RWPE2 (cell line): ENCODE results near the gene ZNF71.

Experiments
- ATAC-seq: fragments of 200-7000 bp; cut with Tn5 transposase; 3 replicates; pipeline ENCODE4 v1.9.1; 2021; ENCODE audit warnings: low read depth
- DNase-seq: peaks from one replicate; pipeline ENCODE4 v3.0.0-alpha.2; 2020; ENCODE audit warnings: low spot score
- H3K27ac ChIP-seq: fragments of 450-650 bp; 2 replicates; pipeline ENCODE4 v1.5.1; 2017; ENCODE audit warnings: mild to moderate bottlenecking; ENCODE audit not compliant: poor library complexity, severe bottlenecking
- H3K27me3 ChIP-seq: fragments of 250-450 bp; sonication (Bioruptor Pico); 2 replicates; pipeline ENCODE4 v1.5.1; 2021; ENCODE audit warnings: mild to moderate bottlenecking, moderate library complexity; ENCODE audit not compliant: insufficient read depth, poor library complexity, severe bottlenecking
- H3K36me3 ChIP-seq: fragments of 250-450 bp; sonication (Bioruptor Pico); 2 replicates; pipeline ENCODE4 v1.5.1; 2020; ENCODE audit warnings: low read depth, mild to moderate bottlenecking, moderate library complexity
- H3K4me1 ChIP-seq: fragments of 250-450 bp; sonication (Bioruptor Pico); 2 replicates; pipeline ENCODE4 v1.5.1; 2021; ENCODE audit warnings: mild to moderate bottlenecking, moderate library complexity; ENCODE audit not compliant: insufficient read depth, poor library complexity, severe bottlenecking
- H3K4me3 ChIP-seq: fragments of 250-450 bp; sonication (Bioruptor Pico); 2 replicates; pipeline ENCODE4 v1.5.1; 2021; ENCODE audit warnings: mild to moderate bottlenecking, moderate library complexity; ENCODE audit not compliant: severe bottlenecking
- H3K9me3 ChIP-seq: fragments of 250-450 bp; sonication (Bioruptor Pico); 2 replicates; pipeline ENCODE4 v1.5.1; 2021; ENCODE audit warnings: mild to moderate bottlenecking, moderate library complexity; ENCODE audit not compliant: severe bottlenecking
- TF ChIP-seq, protein P1 (sequence below): fragments of 450-650 bp; IDR thresholded peaks from one replicate; pipeline ENCODE4 v1.5.1; 2017; ENCODE audit warnings: mild to moderate bottlenecking, moderate library complexity; ENCODE audit not compliant: poor library complexity, severe bottlenecking

Gene ZNF71

DNA sequence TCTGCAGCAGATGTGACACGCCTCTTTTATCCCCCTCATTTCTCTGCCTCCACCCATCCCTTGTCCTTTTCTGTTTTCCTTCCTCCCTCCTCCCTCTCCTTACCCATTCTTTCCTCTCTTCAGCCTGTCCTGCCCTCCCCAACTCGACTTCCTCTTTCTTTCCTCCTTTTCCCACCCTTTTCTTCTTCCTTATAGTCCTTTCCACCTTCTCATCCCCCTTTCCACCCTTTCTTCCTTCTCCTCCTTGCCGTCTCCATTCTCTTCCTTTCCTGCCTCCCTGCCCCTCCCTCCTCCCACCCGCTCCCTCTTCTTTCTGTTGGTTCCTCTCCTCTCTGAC is 688 bp upstream of the ZNF71 start:
- H3K4me3 ChIP-seq: no peak overlapping the region
- H3K9me3 ChIP-seq: peaks cover 1% of the 10 kb centered on the region
- no peaks in the 10 kb centered on the region for H3K27me3 ChIP-seq
- TF ChIP-seq, protein P1, sequence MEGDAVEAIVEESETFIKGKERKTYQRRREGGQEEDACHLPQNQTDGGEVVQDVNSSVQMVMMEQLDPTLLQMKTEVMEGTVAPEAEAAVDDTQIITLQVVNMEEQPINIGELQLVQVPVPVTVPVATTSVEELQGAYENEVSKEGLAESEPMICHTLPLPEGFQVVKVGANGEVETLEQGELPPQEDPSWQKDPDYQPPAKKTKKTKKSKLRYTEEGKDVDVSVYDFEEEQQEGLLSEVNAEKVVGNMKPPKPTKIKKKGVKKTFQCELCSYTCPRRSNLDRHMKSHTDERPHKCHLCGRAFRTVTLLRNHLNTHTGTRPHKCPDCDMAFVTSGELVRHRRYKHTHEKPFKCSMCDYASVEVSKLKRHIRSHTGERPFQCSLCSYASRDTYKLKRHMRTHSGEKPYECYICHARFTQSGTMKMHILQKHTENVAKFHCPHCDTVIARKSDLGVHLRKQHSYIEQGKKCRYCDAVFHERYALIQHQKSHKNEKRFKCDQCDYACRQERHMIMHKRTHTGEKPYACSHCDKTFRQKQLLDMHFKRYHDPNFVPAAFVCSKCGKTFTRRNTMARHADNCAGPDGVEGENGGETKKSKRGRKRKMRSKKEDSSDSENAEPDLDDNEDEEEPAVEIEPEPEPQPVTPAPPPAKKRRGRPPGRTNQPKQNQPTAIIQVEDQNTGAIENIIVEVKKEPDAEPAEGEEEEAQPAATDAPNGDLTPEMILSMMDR: no peak
- no peaks in the 10 kb centered on the region for H3K4me1 ChIP-seq
- ATAC-seq (no peak), DNase-seq (no peak)
- H3K36me3 ChIP-seq: peaks cover 10% of the 10 kb centered on the region
- H3K27ac ChIP-seq: no peak overlapping the region

DNA sequence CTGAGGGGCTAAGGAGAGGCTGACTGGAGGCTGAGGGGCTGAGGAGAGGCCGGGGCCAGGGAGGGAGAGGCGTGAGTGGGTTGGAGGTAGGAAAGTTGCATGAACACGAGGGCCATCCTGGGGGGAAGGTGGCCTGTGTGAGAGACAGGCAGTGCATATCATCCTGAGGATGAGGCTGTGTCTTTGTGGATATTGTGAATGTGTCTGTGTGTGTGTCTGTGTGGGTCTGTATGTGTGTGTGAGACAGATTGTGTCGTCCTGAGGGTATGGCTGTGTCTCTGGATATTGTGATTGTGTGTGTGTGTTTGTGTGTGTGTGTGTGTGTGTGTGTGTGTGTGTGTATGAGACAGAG is 422 bp downstream of the ZNF71 start:
- ATAC-seq (peak; percentile 48), DNase-seq (no peak)
- H3K27me3 ChIP-seq: no peaks in the 10 kb centered on the region
- H3K9me3 ChIP-seq: no peaks in the 10 kb centered on the region
- H3K36me3 ChIP-seq: peaks cover 10% of the 10 kb centered on the region
- H3K4me1 ChIP-seq: no peaks in the 10 kb centered on the region
- peak overlapping the region; percentile 75 for H3K4me3 ChIP-seq
- no peak overlapping the region for H3K27ac ChIP-seq
- TF ChIP-seq, protein P1: no peak

DNA sequence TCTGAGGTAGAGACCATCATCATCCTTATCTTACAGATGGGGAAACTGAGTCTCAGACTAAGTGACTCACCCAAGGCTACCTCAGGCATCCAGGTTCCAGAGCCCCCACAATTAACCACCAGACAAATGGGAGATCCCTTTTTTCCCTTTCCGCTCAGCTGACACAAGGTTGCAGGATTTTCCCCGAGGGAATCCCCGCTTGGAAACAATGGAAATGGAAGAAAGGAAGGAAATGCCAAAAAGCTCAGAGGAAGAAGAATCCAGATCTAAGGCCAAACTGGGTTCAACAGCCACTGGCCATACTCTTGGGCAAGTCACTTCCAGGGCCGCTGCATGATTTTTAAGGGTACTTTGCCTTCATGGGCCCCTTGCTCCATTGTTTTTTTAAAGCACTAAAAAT is 1.6 kb downstream of the ZNF71 start:
- Histone ChIP-seq H3K27ac (no peak overlapping the region), H3K27me3 (no peaks in the 10 kb centered on the region), H3K36me3 (peaks cover 20% of the 10 kb centered on the region), H3K9me3 (peaks cover 2% of the 10 kb centered on the region), H3K4me1 (no peaks in the 10 kb centered on the region), H3K4me3 (no peak overlapping the region)
- no peak for ATAC-seq
- no peak for DNase-seq
- TF ChIP-seq, protein P1: no peak

DNA sequence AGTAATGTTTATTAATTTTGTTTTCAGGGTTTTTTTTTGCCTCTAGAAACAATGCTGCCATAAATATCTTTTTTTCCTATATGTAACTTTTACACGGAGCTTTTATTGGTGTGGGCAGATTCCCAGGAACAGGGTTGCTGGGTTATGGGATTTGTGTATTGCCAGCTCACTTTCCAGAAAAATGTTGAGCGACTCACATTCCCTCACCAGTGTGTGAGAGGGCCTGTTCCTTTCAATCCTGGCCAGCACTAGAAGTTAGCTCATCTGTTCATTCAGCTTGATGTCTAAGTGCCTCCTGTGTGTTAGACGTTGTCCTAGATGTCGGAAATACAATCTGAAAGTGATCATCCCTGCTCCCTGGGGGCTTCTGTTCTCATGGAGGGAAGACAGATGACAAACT is 2.6 kb downstream of the ZNF71 start:
- no peaks in the 10 kb centered on the region for H3K4me1 ChIP-seq
- no peak for DNase-seq
- TF ChIP-seq, protein P1: no peak
- no peak overlapping the region for H3K27ac ChIP-seq
- ATAC-seq: no peak
- peaks cover 20% of the 10 kb centered on the region for H3K36me3 ChIP-seq
- no peaks in the 10 kb centered on the region for H3K27me3 ChIP-seq
- peaks cover 5% of the 10 kb centered on the region for H3K9me3 ChIP-seq
- H3K4me3 ChIP-seq: no peak overlapping the region

DNA sequence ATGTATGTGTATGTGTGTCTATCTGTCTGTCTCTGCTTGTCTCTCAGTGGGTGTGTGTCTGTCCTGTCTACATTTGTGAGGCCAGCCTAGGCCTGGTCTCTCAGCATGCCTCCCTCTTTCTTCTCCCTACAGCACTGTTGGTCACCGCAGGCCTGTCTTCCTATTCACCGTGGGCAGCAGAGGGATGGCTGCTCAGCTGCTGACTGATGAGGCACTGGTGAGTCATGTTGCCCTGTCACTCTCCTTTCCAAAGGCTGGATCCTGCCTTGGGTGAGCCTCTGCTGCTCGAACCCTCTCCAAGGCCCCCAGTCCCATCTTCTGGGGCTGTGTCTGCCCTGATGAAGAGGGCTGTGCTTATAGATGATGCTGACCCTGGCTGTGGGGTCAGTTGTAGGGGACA is 6.3 kb downstream of the ZNF71 start:
- H3K9me3 ChIP-seq: peaks cover 8% of the 10 kb centered on the region
- no peaks in the 10 kb centered on the region for H3K4me1 ChIP-seq
- H3K27me3 ChIP-seq: no peaks in the 10 kb centered on the region
- H3K27ac ChIP-seq: no peak overlapping the region
- DNase-seq: no peak
- no peak for ATAC-seq
- TF ChIP-seq, protein P1: no peak
- H3K4me3 ChIP-seq: no peak overlapping the region
- H3K36me3 ChIP-seq: peaks cover 25% of the 10 kb centered on the region
